ENCODE measurements around the gene PRICKLE1. TPM values are rescaled to one million over a fixed set of nuclear protein-coding genes. Genes with fewer than 3 reads are reported as not detected.

The PRICKLE1 gene
- total RNA-seq, 1 donor from 2014 or later, result 9.4 TPM

- no peak for DNase-seq (ENCODE audit: low read depth, low spot score)
- peak overlapping the region; percentile 90 for H3K4me3 Mint-ChIP-seq
- H3K9me3 Mint-ChIP-seq, result no peaks in the 10 kb centered on the region
- peaks cover 3% of the 10 kb centered on the region for H3K27me3 Mint-ChIP-seq (ENCODE audit: low read depth)
- H3K4me1 Mint-ChIP-seq, result peaks cover 38% of the 10 kb centered on the region
- no peak for TF ChIP-seq CTCF (conservative IDR thresholded peaks at IDR 0.05)
- H3K27ac Mint-ChIP-seq (ENCODE audit: unreplicated experiment), result no peak overlapping the region
- H3K36me3 Mint-ChIP-seq (ENCODE audit: low read depth), result no peaks in the 10 kb centered on the region
These were observed 104.5 kb downstream of the PRICKLE1 start for GRCh38 chr12:42484996-42485395.

GRCh38 chr12:42483521-42483790 is 106.1 kb downstream of the PRICKLE1 start:
- no peaks in the 10 kb centered on the region for H3K9me3 Mint-ChIP-seq
- no peak for DNase-seq (ENCODE audit: low read depth, low spot score)
- H3K27me3 Mint-ChIP-seq (ENCODE audit: low read depth), result peaks cover 3% of the 10 kb centered on the region
- H3K4me3 Mint-ChIP-seq, result peak overlapping the region; percentile 90
- peak overlapping the region; percentile 94 for H3K27ac Mint-ChIP-seq (ENCODE audit: unreplicated experiment)
- H3K4me1 Mint-ChIP-seq, result peaks cover 38% of the 10 kb centered on the region
- no peak for TF ChIP-seq CTCF (conservative IDR thresholded peaks at IDR 0.05)
- H3K36me3 Mint-ChIP-seq (ENCODE audit: low read depth), result no peaks in the 10 kb centered on the region

- no peaks in the 10 kb centered on the region for H3K9me3 Mint-ChIP-seq
- H3K4me1 Mint-ChIP-seq, result peaks cover 38% of the 10 kb centered on the region
- peak; percentile 96 for TF ChIP-seq CTCF (conservative IDR thresholded peaks at IDR 0.05)
- H3K4me3 Mint-ChIP-seq, result peak overlapping the region; percentile 92
- H3K27ac Mint-ChIP-seq (ENCODE audit: unreplicated experiment), result peak overlapping the region; percentile 80
- DNase-seq (ENCODE audit: low read depth, low spot score), result peak; percentile 84
- no peaks in the 10 kb centered on the region for H3K36me3 Mint-ChIP-seq (ENCODE audit: low read depth)
- peaks cover 3% of the 10 kb centered on the region for H3K27me3 Mint-ChIP-seq (ENCODE audit: low read depth)
These were observed 106.6 kb downstream of the PRICKLE1 start for GRCh38 chr12:42482748-42483520.

GRCh38 chr12:42482041-42482747 is 107.4 kb downstream of the PRICKLE1 start:
- Mint-ChIP-seq H3K36me3 (ENCODE audit: low read depth) (no peaks in the 10 kb centered on the region), H3K4me1 (peaks cover 38% of the 10 kb centered on the region), H3K27ac (ENCODE audit: unreplicated experiment) (no peak overlapping the region), H3K9me3 (no peaks in the 10 kb centered on the region), H3K4me3 (peak overlapping the region; percentile 92), H3K27me3 (ENCODE audit: low read depth) (peaks cover 3% of the 10 kb centered on the region)
- DNase-seq (ENCODE audit: low read depth, low spot score), result no peak
- TF ChIP-seq CTCF (conservative IDR thresholded peaks at IDR 0.05), result no peak

GRCh38 chr12:42481368-42481767 is 108.2 kb downstream of the PRICKLE1 start:
- no peak overlapping the region for H3K27ac Mint-ChIP-seq (ENCODE audit: unreplicated experiment)
- no peak for DNase-seq (ENCODE audit: low read depth, low spot score)

More at GRCh38 chr12:42481368-42481767, 108.2 kb downstream of the PRICKLE1 start:
- peak overlapping the region; percentile 92 for H3K4me3 Mint-ChIP-seq
- no peaks in the 10 kb centered on the region for H3K9me3 Mint-ChIP-seq
- H3K4me1 Mint-ChIP-seq, result peaks cover 34% of the 10 kb centered on the region
- peaks cover 3% of the 10 kb centered on the region for H3K27me3 Mint-ChIP-seq (ENCODE audit: low read depth)
- no peak for TF ChIP-seq CTCF (conservative IDR thresholded peaks at IDR 0.05)
- H3K36me3 Mint-ChIP-seq (ENCODE audit: low read depth), result no peaks in the 10 kb centered on the region
